SW 1271 (cell line): ENCODE measurements around the gene KCNMB2.
"Not testable (repeated sequence)": the region's sequence is repeated elsewhere in the genome, so short reads cannot be mapped to it uniquely, and the experiment has no call there.

Experiments used
- DNase-seq, 2 experiments: peaks; one replicate each; lab custom pipeline; 2025; lab: John Stamatoyannopoulos, UW

KCNMB2 gene

DNA sequence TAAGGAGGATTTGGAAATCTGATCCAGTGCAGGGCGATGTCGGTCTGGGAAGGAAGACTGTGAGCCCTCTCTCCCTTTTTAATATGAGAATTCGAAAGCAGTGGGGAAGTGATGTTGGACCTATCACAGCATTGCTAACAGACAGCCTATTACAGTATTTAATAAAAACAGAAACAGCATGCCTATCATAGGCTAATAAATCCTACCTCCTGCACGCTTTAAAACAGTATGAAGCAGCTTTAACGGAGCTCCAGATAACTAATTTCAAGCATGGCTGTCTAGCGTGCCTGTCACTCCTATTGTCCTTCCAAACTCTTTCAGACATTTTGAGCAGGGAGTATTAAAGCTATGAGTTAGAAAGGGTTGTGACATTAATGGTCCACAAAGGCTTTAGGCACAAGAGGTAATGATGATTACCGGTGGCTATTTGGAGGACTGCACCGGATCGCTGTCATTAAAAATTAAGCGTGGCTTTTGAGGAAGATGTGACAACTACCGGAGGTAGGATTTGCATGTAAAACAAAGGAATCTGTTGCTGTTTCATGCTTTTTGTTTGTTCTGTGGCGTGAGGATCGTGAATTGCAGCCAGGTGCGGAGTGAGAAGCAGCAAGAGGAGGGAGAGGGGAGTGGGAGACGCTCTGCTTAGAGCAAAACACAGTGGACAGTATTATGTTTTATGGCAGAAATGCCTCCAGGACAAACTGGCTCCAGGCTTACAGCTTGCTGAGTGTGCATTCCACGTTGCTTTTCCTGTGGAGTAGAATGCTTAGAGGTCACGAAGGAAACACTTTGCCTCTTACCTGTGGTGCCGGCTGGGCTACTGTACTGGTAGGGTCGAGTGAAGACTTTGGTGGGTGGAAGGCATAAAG, at the start of gene KCNMB2:
Gene KCNMB2, plus strand, starts transcription at position 226 of the 869 bp plus-strand sequence.
- DNase-seq, result no peak

DNA sequence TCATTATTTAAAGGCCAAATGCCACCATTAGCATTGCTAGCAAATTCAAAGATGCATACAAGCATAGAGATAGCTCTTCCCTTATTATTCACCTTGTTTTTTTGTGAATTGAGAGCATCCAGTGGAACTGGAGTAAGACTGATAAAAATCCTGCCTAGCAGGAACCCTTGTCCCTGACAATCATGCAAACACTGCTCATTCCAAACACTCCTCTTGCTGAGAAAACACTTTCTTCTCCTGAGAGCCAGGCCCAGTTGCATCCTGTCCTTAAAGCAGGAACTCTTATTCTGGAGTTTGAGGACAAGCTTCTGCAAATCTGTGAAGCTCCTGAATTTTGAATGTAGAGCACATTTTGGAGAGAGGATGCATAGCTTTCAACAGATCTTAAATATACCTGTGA, 49.3 kb upstream of the KCNMB2 start:
- DNase-seq, result no peak

DNA sequence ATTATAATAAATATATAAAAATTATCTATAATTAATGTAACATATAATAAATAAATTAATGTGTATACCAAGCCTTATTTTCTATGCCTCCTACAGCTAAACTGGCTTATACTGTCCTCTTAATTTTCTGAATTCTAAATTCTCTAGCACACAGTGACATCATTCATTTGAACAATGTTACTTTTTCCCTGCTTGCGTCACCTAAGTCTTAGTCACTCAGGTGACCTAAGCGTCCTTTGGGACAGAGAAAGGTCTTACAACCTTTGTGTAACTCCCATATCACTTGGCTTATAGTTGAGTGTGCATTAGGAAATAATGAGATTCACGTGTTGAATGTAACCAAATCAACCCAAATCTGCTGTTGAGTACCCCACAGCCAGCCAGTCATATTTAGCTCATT, 48.5 kb upstream of the KCNMB2 start:
- DNase-seq, result no peak

DNA sequence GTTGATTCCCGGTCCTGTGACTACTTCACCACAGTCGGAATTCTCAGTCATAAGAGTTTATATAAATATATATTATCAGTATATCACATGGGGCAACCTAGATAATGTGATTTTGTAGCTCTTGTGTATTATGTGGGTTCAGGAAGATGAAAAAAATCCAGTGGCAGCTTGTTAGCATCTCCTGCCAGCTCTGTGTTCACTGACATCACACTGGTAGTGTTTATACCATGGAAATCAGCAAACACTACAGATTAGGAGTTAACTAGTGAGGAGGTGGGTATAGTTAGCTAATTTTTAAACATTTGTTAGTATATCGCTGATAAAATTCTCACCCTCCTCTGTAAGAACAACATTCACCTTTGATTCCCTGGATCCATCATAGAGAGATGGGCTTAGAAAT, 44.5 kb upstream of the KCNMB2 start:
- DNase-seq, result no peak

DNA sequence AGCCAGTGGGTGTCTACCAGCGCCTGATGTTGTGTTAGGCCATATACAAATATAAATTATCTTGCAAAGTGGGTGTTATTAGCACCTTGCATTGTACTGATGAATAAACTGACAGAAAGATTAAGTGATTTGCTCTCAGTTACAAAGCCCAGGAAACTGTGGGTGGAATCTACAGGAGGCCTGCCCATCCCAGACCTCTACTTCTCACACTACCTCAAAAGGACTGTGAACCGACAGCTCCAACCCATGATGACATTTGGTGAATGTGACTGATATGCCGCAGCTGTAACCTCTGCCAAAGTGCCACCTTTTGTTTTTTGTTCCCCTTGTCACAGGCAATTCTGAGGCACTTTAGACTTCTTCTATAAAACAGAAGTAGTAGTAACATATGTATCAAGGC, 43.7 kb upstream of the KCNMB2 start:
- DNase-seq, result no peak

DNA sequence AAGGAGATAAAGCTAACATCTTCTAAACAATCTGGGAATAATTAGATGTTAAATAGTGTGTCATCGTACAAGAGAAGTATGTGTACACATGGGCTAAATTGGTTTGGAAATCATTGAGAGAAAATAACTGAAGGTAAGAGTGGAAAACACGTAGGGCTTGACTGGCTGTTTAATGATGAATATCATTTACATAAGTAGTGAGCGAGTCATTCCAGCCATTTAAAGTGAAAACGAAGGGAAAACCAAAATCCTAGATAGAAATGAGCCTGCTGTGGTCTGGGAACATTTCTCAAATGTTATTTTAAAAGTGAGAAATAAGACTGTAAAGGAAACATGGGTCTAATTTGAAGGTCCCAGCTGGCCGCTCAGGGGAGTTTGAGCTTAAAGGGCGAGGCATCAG, 41.9 kb upstream of the KCNMB2 start:
- DNase-seq, result no peak

DNA sequence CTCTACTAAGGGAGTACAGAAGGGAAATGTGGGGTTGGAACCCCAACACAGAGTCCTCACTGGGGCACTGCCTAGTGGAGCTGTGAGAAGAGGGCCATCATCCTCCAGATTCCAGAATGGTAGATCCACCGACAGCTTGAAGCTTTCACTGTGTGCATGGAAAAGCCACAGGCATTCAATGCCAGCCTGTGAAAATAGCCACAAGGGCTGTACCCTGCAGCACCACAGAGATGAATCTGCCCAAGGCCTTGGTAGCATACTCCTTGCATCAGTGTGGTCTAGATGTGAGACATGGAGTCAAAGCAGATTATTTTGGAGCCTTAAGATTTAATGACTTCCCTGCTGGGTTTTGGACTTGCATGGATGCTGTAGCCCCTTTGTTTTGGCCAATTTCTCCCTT, 39.3 kb upstream of the KCNMB2 start:
- no peak for DNase-seq

DNA sequence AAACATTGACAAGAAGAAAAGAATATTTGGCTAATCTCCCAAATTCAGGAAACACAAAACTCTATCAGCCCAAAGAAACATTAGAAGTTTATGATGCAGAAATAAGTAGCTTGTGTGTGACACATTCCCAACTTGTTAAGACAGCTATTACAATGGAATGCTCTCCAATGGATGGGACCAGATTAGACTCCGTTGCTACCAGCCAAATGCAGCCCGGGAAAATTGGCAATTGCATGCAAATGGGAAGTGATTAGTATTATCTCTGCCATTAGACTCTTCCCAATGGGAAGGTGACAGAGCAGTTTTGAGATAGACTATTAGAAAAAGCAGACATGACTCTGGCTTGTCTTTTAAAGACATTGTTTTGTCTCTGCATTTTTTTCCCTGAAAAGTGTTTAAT, 37.4 kb upstream of the KCNMB2 start:
- DNase-seq, result no peak

DNA sequence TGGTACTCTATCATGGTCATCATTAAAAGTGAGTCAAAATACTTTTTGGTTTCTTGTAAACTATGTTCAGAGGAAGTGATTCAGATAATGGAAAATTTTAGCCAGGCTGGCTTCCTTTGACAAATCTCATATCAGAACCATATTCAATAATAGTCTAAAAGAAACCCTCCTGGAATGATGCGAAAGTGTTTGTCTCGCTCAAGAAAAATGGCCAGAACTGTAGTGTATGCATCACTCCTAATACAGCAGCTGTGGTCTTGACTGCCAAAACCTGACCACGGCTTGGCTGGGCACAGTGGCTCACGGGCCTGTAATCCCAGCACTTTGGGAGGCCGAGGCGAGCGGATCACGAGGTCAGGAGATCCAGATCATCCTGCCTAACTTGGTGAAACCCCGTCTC, 35.6 kb upstream of the KCNMB2 start:
- DNase-seq, result no peak

DNA sequence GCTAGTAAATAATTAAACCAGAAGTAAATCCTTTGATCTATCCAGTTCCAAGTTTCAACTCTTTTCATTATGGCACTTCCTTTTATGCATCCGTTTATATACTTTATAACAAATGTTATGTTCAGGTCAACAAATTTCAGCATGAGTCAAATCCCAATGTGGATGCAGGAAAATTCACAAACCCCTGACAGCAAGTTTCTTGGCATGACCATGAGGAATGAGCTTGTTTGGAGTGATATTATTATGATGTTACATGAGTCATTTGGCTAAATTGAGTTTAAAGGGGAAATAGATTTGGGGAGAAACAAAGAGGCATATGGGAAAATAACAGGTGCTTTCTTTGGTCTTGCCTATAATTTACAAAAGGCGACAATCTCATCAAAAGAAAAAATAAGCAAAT, 32.1 kb upstream of the KCNMB2 start:
- DNase-seq, result no peak

DNA sequence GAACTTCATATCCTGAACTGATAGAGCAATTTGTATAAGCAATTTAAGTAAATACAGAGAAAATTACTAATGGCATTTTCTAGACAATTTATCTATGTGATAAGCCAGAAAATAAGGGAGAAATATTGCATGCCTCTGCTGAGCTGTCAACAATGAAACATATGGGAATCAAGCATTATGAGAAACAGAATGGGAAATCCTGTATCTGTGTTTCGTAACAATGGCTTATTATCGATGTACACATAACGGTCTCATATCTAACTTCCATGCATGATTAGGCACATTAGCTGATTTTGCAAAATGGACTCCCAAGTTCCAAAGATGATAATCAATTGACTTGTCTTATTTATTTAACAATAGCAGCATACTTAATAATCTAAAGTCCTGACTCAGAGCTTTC, 30.4 kb upstream of the KCNMB2 start:
- DNase-seq, result no peak

DNA sequence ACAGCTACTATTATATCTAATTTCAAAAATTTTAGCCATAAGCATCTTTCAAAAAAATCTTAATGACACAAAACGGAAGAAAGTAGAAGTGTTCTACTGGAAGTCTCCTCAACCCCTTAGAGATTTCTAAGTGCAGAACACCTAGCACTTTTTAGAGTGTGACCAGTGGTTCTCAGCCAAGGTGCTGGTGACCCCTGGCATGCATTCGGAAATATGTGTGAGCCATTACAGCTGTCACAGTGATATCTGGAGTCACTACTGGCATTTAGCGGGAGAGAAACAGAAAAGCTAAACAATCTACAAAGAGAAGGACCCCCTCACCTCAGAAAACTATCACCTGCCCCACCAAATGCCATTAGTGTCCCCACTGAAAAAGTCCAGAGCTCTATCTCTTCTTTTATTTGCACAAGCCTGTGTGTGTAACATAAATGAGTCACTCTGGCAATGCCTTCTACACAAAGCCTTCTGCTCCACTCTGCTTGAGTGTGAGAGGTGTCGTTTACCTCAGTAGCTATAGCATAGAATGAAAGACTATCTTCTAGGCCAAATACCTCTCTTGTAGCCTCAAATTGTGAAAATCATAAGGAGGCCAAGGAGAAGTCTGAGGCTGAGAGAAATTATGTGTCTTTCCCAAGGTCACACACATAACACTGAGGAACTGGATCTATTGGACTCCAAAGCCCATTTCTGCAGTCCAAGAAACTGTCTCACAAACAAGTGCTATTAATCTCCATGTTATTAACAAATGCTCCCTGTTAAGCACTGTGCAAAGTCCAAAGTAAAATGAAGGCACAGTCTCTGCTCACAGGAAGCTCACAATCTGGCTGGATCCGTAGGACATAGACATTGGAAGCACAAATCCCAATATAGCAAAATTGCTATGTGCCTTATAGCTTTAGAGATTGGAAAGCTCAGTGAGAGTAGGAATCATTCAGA, 28.5 kb upstream of the KCNMB2 start:
- DNase-seq, result no peak

DNA sequence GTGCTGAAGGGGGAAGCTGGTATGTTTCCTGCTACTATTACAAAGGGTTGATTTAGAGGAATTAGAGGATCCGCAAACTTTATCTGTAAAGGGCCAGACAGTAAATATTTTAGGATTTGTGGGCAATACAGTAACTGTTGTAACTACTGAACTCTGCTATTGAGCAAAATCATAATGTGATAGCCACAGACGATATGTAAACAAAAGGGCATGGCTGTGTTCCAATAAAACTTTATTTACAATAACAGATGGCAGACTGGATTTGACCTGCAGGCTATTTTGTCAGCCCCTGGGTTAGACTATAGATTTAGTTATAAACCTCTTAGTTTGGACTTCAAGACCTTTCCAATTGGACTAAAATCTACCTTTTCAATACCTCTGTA, 27.8 kb upstream of the KCNMB2 start:
- DNase-seq, result no peak

DNA sequence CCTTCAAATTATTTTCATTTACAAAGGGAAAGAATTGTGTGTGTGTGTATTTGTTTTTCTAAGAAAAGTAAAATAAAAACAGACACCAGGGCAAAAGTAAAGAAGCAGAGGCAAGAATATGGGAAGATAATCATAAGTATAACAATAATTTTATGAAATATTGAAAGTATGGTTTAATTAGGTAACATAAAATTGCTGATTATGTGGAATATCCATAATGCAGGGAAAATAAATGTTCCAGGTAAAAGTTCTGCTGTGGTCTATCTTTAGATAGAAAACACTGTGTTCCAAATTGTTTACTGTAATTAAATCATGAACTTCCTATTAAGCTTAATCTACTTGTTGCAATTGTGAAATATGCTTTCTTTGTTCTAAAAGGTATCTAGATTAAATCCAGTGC, 25.7 kb upstream of the KCNMB2 start:
- no peak for DNase-seq

DNA sequence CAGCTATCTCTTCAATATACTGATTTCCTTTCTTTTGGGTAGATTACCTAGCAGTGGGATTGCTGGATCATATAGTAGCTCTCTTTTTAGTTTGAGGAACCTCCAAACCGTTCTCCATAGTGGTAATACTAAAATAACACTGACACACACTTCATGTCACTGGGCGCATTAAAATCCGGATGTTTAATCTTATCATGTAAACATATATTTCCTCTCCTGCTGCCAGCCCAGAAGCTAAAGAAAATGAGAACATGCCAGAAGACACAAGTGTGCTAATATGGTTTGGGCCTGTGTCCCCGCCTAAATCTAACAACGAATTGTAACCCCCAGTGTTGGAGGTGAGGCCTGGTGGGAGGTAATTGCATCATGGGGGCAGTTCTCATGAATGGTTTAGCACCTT, 23.6 kb upstream of the KCNMB2 start:
- DNase-seq, result no peak

DNA sequence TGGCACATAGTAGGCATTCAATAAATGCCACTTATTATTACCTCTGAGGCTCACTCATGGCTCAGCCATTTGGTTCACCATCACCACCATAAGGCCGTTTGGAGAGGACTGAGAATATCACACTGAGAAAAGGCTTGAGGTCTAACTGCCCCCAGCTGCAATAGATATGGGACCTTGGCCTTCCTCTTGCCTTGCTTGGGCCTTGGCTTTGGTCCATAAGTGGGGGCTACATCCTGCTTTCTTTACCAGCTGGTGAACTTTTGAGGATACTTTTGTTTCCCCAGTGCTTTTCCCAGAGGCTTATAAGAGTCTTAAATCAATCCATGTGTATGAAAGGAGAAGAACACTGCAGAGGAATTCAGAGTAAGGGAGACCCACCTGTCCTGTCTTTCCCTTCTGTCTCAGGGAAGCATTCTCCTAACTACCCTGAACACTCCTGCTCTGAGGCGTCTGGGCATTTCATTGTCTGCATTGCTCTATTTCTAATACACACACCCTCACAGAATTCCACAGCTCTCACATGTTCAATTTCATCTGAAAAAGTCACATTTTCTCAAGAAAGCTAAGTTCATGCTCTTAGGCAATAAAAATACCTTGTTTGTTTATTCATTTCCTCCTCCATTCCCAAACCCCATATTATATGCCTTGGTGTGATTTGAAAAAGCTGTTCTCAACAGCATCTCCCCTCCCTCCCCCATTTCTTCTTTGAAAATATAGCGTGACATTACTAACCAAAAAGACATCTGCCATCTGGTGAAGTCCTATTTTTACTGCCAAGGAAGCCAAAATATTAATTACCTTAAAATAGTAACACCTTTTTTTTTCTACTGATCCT, 22.5 kb upstream of the KCNMB2 start:
- no peak for DNase-seq

DNA sequence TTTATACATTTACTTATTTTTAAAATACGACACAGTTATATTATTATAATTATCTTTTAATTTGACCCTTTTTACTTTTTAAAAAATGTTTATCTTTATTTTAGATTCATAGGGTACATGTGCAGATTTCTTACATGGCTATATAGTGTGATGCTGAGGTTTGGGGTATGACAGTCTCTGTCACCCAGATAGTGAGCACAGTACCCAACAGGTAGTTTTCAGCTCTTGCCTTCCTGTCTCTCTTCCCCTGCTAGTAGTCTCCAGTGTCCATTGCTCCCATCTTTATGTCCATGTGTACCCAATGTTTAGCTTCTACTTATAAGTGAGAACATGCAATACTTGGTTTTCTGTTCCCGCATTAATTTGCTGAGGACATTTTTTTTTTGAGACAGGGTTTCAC, 21.8 kb upstream of the KCNMB2 start:
- no peak for DNase-seq

DNA sequence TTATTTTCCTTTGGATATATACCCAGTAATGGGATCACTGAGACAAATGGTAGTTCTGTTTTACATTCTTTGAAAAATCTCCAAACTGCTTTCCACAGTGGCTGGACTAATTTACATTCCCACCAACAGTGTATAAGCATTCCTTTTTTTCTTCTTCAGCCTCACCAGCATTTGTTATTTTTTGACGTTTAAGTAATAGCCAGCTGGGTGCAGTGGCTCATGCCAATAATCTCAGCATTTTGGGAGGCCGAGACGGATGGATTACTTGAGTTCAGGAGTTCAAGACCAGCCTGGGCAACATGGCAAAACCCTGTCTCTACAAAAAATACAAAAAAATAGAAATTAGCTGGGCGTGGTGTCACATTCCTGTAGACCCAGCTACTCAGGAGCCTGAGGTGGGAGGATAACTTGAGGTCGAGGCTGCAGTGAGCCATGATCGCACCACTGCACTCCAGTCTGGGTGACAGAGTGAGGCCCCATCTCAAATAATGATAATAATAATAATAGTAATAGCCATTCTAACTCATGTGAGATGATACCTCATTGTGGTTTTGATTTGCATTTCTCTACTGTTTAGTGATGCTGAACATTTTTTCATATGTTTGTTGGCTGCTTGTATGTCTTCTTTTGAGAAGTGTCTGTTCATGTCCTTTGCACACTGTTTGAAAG, 21.0 kb upstream of the KCNMB2 start:
- DNase-seq, result not testable (repeated sequence)

DNA sequence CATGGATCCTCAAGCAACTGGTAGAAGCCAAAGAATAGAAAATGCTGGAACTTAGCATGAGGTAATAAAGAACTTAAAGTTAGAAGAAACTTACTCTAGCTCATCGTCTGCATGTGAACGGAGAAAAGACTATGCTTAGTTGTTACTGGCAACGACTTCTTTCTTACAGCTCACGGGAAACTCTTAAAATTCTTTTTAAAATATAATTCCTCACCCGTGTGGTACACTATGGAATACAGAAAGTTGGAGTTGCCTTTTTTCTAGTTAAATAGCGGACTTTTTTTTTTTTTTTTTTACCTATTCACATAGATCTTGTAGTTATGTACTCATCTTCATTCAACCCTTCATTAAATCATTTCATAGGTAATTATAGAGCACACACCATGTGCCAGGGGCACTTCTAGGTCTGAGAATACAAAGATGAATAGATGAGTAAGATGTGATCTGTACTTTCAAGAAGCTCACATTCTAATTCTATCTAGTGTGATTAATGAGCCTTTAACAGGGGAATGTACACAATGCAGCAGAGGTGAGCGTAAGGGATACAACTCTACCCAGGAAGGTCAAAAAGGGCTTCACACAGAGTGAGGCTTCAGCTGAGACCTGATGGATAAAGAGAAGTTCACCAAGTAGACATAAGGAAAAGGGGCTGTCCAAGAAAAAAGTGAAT, 18.4 kb upstream of the KCNMB2 start:
- no peak for DNase-seq

DNA sequence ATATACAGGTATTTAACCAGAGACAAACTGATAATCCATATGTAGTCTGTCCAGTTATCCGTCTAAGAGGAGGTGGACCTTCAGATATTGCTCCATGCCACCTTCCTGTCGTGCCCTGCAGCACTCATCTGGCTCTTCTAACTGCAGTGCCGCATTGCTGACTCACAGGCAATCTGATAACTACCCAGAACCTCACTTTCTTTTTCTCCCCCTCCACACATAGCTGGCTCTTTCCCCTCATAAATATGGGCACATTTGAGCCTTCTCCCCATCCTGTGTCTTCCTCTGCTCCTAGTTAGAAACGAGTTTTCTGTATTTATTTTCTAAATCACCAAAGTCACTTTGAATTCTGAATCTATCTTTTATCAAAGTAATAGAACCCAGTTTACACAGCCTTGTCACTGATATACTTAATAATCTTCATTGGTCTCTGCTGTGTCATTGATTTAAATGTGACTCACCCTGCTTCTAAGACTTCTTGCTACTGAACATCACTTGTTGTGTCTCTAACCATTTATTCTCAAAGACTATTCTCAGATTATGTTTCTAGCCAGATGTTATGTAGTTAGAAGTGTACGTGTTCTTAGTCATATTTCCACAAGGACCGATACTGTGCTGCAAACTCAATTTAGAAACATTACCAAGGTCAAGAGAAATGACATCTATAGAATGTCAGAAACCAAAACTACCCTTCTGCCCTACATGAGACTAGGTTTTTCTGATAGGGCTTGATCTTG, 17.4 kb upstream of the KCNMB2 start:
- DNase-seq, result no peak
